GM23248 (cell line): ENCODE results near the gene URB1.

Source experiments
- EZH2 ChIP-seq: fragments of 200-600 bp; sonication (generic); IDR thresholded peaks from 2 replicates; pipeline ENCODE4 v1.6.1; 2018; ENCODE audit warnings: antibody characterized with exemption, mild to moderate bottlenecking; ENCODE audit not compliant: insufficient read depth, poor library complexity, severe bottlenecking
- EZH2phosphoT487 ChIP-seq: fragments of 200-600 bp; sonication (generic); IDR thresholded peaks from 2 replicates; pipeline ENCODE4 v1.6.1; 2018; ENCODE audit warnings: antibody characterized with exemption, moderate library complexity, mild to moderate bottlenecking, low read depth; ENCODE audit not compliant: insufficient read depth

- TF ChIP-seq EZH2 (no peak), EZH2phosphoT487 (no peak)
These were observed 64.2 kb downstream of the URB1 start for GRCh38 chr21:32328595-32328994.
